CD8-positive, alpha-beta memory T cell (primary cell): ENCODE data around the gene PGAP6. TPM values are rescaled to one million over a fixed set of nuclear protein-coding genes. Genes with fewer than 3 reads are reported as not detected.
"Not testable (repeated sequence)": the region's sequence is repeated elsewhere in the genome, so short reads cannot be mapped to it uniquely, and the experiment has no call there.

Experiments used
- CTCF ChIA-PET: fragments of 350-600 bp; sonication (Branson Sonifier 250); formaldehyde crosslinking; loops from one replicate; lab custom pipeline; 2021; ENCODE audit warnings: antibody characterized with exemption; lab: Charles Lee
- POLR2A ChIA-PET: fragments of 350-600 bp; sonication (Branson Sonifier 250); formaldehyde crosslinking; loops from one replicate; lab custom pipeline; 2021; ENCODE audit warnings: antibody characterized with exemption; lab: Charles Lee
- DNase-seq, 5 donors: peaks; one replicate each; pipeline versions ENCODE4 v3.0.0 to v3.0.0-alpha.2; 2020 to 2022; ENCODE audit warnings: mixed read lengths in 1 of 5
- H3K27ac ChIP-seq: one replicate; pipeline ENCODE4 v1.7.0; 2013; ENCODE audit warnings: low read depth, mild to moderate bottlenecking, low read length, moderate library complexity
- H3K27me3 ChIP-seq: 2 replicates; pipeline ENCODE4 v1.7.0; 2013; ENCODE audit warnings: low read length, mild to moderate bottlenecking; ENCODE audit not compliant: insufficient read depth, poor library complexity, severe bottlenecking
- H3K36me3 ChIP-seq: 2 replicates; pipeline ENCODE4 v1.7.0; 2013; ENCODE audit warnings: mild to moderate bottlenecking, low read length, moderate library complexity; ENCODE audit not compliant: insufficient read depth
- H3K4me1 ChIP-seq: 2 replicates; pipeline ENCODE4 v1.7.0; 2013; ENCODE audit warnings: mild to moderate bottlenecking, low read length, moderate library complexity; ENCODE audit not compliant: insufficient read depth
- H3K4me3 ChIP-seq: 2 replicates; pipeline ENCODE4 v1.7.0; 2013; ENCODE audit warnings: mild to moderate bottlenecking, low read length
- H3K9me3 ChIP-seq: 2 replicates; pipeline ENCODE4 v1.7.0; 2013; ENCODE audit warnings: mild to moderate bottlenecking, low read length
- H3K27ac Mint-ChIP-seq, 8 donors: one replicate each; pipeline ENCODE4 v1.8.0; 2020 to 2021; ENCODE audit warnings: mixed read lengths in 8 of 8, mild to moderate bottlenecking in 6 of 8, inconsistent platforms in 3 of 8, moderate library complexity in 3 of 8
- H3K27me3 Mint-ChIP-seq, 2 donors: one replicate each; pipeline ENCODE4 v1.8.0; 2020 to 2021; ENCODE audit warnings: mixed read lengths in 2 of 2, mild to moderate bottlenecking in 1 of 2, moderate library complexity in 1 of 2
- H3K36me3 Mint-ChIP-seq, 3 donors: one replicate each; pipeline ENCODE4 v1.8.0; 2020 to 2021; ENCODE audit warnings: mixed read lengths in 3 of 3, inconsistent platforms in 1 of 3, mild to moderate bottlenecking in 1 of 3
- H3K4me1 Mint-ChIP-seq, 3 donors: one replicate each; pipeline ENCODE4 v1.8.0; 2020 to 2021; ENCODE audit warnings: mixed read lengths in 3 of 3, inconsistent platforms in 1 of 3, mild to moderate bottlenecking in 1 of 3
- H3K4me3 Mint-ChIP-seq, 7 donors: one replicate each; pipeline ENCODE4 v1.8.0; 2020 to 2021; ENCODE audit warnings: mixed read lengths in 7 of 7, mild to moderate bottlenecking in 6 of 7, moderate library complexity in 4 of 7, inconsistent platforms in 2 of 7
- H3K9me3 Mint-ChIP-seq, 5 donors: one replicate each; pipeline ENCODE4 v1.8.0; 2020 to 2022; ENCODE audit warnings: mixed read lengths in 5 of 5, mild to moderate bottlenecking in 3 of 5, moderate library complexity in 2 of 5, inconsistent platforms in 1 of 5
- polyA plus RNA-seq: library from polyadenylated mRNA; unstranded; fragments of 300-500 nt; fragmentation: Illumina TruSeq; gene quantifications from one replicate; pipeline ENCODE4 v1.2.3, GENCODE V29; 2021
- total RNA-seq, 2 experiments: library from RNA; stranded (reverse); gene quantifications; one replicate each; pipeline ENCODE4 v1.2.3, GENCODE V29; 2021

The PGAP6 gene
- total and polyA plus RNA-seq, 3 experiments from 2014 or later = 23.1 to 36.2 (median 36.1) TPM

DNA sequence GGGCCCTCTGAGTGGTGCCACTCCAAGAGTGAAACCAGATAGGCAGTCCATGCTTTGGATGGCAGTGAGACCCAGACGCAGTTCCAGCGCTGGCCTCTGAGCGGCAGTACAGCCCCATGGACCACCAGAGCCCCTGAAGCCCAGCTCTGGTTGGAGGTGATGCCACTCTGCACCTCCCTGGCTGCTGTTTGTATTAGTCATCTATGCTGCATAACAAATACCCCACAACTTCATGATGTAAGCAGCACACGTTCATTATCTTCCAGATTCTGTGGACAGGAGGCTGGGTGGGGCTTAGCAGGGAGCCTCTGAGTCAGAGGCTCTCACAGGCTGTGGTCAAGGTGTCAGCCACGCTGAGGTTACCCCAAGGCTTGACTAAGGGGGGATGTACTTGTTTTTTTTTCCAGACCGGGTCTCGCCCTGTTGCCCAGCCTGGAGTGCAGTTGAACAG, 10.1 kb upstream of the PGAP6 start:
- peak overlapping the region in 5 of 7 donors; percentile 16 to 68 (median 44) for H3K4me3 Mint-ChIP-seq
- peaks cover 0 to 8% (median 6%) of the 10 kb centered on the region in 5 donors for H3K9me3 Mint-ChIP-seq
- Histone ChIP-seq H3K4me1 (peaks cover 12% of the 10 kb centered on the region), H3K4me3 (no peak overlapping the region), H3K27me3 (no peaks in the 10 kb centered on the region), H3K27ac (no peak overlapping the region), H3K36me3 (no peaks in the 10 kb centered on the region), H3K9me3 (no peaks in the 10 kb centered on the region)
- ChIA-PET CTCF (interaction anchor here (0.9 to 2.1 kb wide), 6 partner anchors 9 to 37 kb away, joined by 3 to 11 read pairs (median 6); partner anchors contain the start of genes DECR2 and RAB11FIP3), POLR2A (interaction anchor here (0.6 kb wide), 1 partner anchor 135 kb away, joined by 3 read pairs; the partner anchor contains the start of gene CAPN15)
- H3K36me3 Mint-ChIP-seq = peaks cover 0 to 3% (median 0%) of the 10 kb centered on the region in 3 donors
- DNase-seq = peak; percentile 66 to 87 (median 72)
- H3K27me3 Mint-ChIP-seq = peaks cover 3 to 8% of the 10 kb centered on the region in 2 donors
- H3K27ac Mint-ChIP-seq = peak overlapping the region in 7 of 8 donors; percentile 9 to 94 (median 85)
- H3K4me1 Mint-ChIP-seq = peaks cover 21 to 27% (median 22%) of the 10 kb centered on the region in 3 donors

DNA sequence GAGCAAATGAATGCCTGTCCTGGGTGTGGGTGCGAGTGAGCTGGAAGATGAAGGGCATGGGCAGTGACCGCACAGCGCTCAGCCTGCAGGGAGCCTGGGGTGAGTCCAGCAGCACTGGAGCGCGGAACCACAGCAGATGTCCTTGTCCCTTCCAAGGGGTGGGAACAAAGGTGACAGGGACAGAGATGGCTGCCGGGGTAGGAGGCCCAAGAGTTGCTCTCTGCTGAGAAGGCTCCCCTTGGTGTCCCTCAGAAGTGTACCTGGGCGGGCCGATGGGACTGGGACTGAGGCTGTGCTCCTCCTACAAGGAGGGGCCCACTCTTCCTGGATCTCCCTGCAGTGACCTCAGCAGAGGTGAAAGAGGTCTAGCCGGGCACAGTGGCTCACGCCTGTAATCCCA, 7.6 kb upstream of the PGAP6 start:
- no peak for DNase-seq
- POLR2A ChIA-PET = no interaction called here
- no peak overlapping the region for H3K27ac ChIP-seq
- H3K9me3 Mint-ChIP-seq = peaks cover 0 to 8% (median 6%) of the 10 kb centered on the region in 5 donors
- no peak overlapping the region for H3K4me3 ChIP-seq
- CTCF ChIA-PET = no interaction called here
- no peaks in the 10 kb centered on the region for H3K36me3 ChIP-seq
- H3K9me3 ChIP-seq = no peaks in the 10 kb centered on the region
- peak overlapping the region in 1 of 8 donors; percentile 9 for H3K27ac Mint-ChIP-seq
- no peaks in the 10 kb centered on the region for H3K27me3 ChIP-seq
- H3K27me3 Mint-ChIP-seq = peaks cover 0 to 3% of the 10 kb centered on the region in 2 donors
- peaks cover 5% of the 10 kb centered on the region for H3K4me1 ChIP-seq
- H3K4me1 Mint-ChIP-seq = peaks cover 12 to 17% (median 13%) of the 10 kb centered on the region in 3 donors
- H3K4me3 Mint-ChIP-seq = no peak overlapping the region
- H3K36me3 Mint-ChIP-seq = peaks cover 0 to 3% (median 0%) of the 10 kb centered on the region in 3 donors

DNA sequence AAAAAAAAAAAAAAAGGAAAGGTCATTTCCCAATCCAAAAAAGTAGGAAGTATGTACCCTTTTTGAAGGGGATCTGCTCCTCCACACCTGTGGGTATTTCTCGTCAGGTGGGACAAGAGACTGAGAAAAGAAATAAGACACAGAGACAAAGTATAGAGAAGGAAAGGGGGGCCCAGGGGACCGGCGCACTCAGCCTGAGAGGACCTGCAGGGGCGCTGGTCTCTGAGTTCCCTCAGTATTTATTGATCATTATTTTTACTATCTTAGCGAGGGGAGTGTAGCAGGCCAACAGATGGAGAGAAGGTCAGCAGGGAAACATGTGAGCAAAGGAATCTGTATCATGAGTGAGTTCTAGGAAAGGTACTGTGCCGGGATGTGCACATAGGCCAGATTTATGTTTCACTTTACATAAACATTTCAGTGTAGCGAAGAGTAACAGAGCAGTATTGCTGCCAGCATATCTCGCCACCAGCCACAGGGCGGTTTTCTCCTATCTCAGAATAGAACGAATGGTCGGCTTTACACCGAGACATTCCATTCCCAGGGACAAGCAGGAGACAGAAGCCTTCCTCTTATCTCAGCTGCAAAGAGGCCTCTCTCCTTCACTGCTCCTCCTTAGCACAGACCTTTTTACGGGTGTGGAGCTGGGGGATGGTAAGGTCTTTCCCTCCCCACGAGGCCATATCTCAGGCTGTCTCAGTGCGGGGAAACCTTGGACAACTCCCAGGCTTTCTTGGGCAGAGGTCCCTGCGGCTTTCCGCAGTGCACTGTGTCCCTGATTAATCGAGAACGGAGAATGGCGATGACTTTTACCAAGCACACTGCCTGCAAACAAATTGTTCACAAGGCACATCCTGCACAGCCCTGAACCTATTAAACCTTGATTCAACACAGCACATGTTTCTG, 6.2 kb upstream of the PGAP6 start:
- H3K36me3 Mint-ChIP-seq, H3K4me3 ChIP-seq, POLR2A ChIA-PET, DNase-seq, H3K27ac Mint-ChIP-seq, H3K9me3 ChIP-seq, H3K27me3 ChIP-seq, H3K9me3 Mint-ChIP-seq, H3K27me3 Mint-ChIP-seq, CTCF ChIA-PET, H3K36me3 ChIP-seq: not testable (repeated sequence)
- Mint-ChIP-seq H3K4me1 (peaks cover 19 to 27% (median 20%) of the 10 kb centered on the region in 3 donors), H3K4me3 (peak overlapping the region in 1 of 7 donors; percentile 18)
- H3K27ac ChIP-seq = peak overlapping the region; percentile 9
- peaks cover 16% of the 10 kb centered on the region for H3K4me1 ChIP-seq

DNA sequence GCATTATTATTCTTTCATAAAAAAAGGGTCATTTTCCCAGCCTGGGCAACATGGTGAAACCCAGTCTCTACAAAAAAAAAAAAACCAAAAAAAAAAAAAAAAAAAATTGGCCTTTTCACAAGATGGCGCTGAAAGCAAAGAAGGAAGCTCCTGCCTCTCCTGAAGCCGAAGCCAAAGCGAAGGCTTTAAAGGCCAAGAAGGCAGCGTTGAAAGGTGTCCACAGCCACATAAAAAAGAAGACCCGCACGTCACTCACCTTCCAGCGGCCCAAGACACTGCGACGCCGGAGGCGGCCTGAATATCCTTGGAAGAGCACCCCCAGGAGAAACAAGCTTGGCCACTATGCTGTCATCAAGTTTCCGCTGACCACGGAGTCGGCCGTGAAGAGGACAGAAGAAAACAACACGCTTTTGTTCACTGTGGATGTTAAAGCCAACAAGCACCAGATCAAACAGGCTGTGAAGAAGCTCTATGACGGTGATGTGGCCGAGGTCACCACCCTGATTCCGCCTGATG, 4.9 kb upstream of the PGAP6 start:
- peaks cover 0 to 3% (median 1%) of the 10 kb centered on the region in 3 donors for H3K36me3 Mint-ChIP-seq

DNA sequence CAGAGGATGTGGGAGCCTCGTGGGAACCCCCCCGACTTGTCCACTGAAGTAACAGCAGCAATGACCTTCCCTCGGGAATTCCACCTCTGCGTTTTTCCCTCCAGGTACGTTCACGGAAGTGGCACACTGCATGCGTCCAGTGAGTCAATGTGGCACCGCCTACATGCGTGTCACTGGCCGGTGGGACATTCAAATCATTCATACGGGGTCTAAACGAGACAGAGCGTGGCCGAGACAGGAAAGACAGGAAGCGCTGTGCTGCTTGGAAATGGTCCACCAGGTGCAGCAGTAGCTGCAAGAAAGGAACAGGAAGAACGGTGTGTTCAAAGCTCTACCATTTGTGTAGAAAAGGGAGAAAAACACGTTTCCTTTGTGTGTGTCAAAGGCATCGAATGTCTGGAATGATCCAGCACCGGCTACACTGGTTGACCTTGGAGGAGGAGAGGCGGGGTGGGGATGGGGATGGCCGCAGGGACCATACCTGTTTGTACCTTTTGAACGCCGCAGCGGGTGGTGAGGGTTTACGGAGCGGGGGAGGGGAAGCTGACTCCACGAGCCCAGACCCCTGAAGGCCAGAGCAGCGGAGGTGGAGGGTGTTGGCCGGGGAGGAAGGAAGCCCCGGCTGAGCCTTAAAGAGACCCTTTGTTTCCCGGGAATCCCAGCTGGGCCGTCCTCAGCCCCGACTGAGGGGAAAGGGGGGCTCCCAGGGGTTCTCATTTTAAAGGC, 1.7 kb upstream of the PGAP6 start:
- Histone ChIP-seq H3K36me3 (no peaks in the 10 kb centered on the region), H3K27ac (no peak overlapping the region), H3K9me3 (no peaks in the 10 kb centered on the region), H3K27me3 (no peaks in the 10 kb centered on the region), H3K4me3 (peak overlapping the region; percentile 69), H3K4me1 (peaks cover 19% of the 10 kb centered on the region)
- Mint-ChIP-seq H3K27ac (peak overlapping the region; percentile 3 to 95 (median 65)), H3K36me3 (peaks cover 0 to 1% (median 0%) of the 10 kb centered on the region in 3 donors), H3K4me1 (peaks cover 20 to 33% (median 21%) of the 10 kb centered on the region in 3 donors), H3K27me3 (no peaks in the 10 kb centered on the region), H3K4me3 (peak overlapping the region; percentile 87 to 94 (median 91)), H3K9me3 (no peaks in the 10 kb centered on the region)
- ChIA-PET POLR2A (interaction anchor here (1.2 kb wide), 1 partner anchor 14 kb away, joined by 4 read pairs; no protein-coding TSS in a partner anchor), CTCF (interaction anchor here (0.9 to 2.2 kb wide), 5 partner anchors 9 to 276 kb away, joined by 3 to 8 read pairs (median 3); partner anchors contain the start of gene DECR2)
- peak; percentile 29 to 72 (median 38) for DNase-seq

More for the DNA sequence above, 4.9 kb upstream of the PGAP6 start:
- H3K27me3 Mint-ChIP-seq = no peaks in the 10 kb centered on the region
- peaks cover 0 to 4% (median under 1%) of the 10 kb centered on the region in 5 donors for H3K9me3 Mint-ChIP-seq
- H3K27ac Mint-ChIP-seq = no peak overlapping the region
- H3K4me1 ChIP-seq = peaks cover 13% of the 10 kb centered on the region
- H3K4me3 ChIP-seq = no peak overlapping the region
- no peaks in the 10 kb centered on the region for H3K9me3 ChIP-seq
- H3K4me1 Mint-ChIP-seq = peaks cover 16 to 22% (median 16%) of the 10 kb centered on the region in 3 donors
- CTCF ChIA-PET = no interaction called here
- POLR2A ChIA-PET = no interaction called here
- H3K4me3 Mint-ChIP-seq = peak overlapping the region in 1 of 7 donors; percentile 61
- no peaks in the 10 kb centered on the region for H3K36me3 ChIP-seq
- DNase-seq = no peak
- no peaks in the 10 kb centered on the region for H3K27me3 ChIP-seq
- H3K27ac ChIP-seq = no peak overlapping the region

DNA sequence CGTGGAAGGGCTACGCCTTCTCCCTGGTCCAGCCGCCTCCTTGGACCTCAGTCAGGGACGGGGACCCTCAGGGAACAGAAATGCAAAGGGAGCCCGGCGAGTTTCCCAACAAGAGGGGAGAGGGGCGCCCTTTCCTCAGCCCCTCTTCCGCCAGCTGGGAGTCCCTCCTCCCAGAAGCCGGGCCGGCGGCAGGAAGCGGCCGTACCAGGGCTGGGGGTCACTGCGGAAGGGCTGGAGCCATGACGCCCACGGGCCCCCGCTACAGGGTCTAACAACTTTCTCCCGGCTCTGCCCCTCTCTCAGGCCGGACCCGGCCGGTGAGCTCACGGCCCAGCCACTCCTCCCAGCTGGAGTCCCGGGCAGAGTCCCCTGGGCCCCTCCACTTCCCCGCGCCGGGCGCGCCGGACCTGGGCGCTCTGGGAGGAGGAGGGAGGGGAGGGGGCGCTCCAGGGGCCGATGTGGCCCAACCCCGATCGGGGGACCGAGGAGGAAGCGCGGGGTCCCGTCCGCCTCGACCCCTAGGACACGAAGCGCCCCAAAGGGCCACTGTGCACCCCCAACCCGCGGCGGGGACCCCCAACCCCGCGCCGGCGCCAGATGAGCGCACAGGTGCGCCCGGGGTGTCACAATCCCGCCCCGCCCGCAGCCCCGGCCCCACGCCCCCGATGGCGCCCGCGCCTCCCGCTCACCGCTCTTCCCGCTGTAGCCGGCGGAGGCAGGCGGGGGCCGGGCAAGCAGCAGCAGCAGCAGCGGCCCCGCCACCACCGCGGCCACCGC, 578 bp downstream of the PGAP6 start:
- Mint-ChIP-seq H3K4me3 (peak overlapping the region in 6 of 7 donors; percentile 53 to 80 (median 68)), H3K27me3 (no peaks in the 10 kb centered on the region), H3K4me1 (peaks cover 20 to 33% (median 21%) of the 10 kb centered on the region in 3 donors), H3K36me3 (peaks cover 0 to 8% (median 0%) of the 10 kb centered on the region in 3 donors), H3K27ac (peak overlapping the region in 3 of 8 donors; percentile 19 to 58 (median 23)), H3K9me3 (no peaks in the 10 kb centered on the region)
- no peaks in the 10 kb centered on the region for H3K27me3 ChIP-seq
- peak overlapping the region; percentile 49 for H3K4me3 ChIP-seq
- peaks cover 19% of the 10 kb centered on the region for H3K4me1 ChIP-seq
- peak overlapping the region; percentile 24 for H3K27ac ChIP-seq
- no peaks in the 10 kb centered on the region for H3K9me3 ChIP-seq
- POLR2A ChIA-PET = interaction anchor here (1.0 to 2.0 kb wide), 2 partner anchors 11 to 26 kb away, joined by 3 to 9 read pairs; partner anchors contain the start of gene MRPL28
- no peaks in the 10 kb centered on the region for H3K36me3 ChIP-seq
- CTCF ChIA-PET = interaction anchor here (0.7 to 1.3 kb wide), 3 partner anchors 20 to 146 kb away, joined by 3 read pairs; partner anchors contain the start of gene DECR2
- no peak for DNase-seq

DNA sequence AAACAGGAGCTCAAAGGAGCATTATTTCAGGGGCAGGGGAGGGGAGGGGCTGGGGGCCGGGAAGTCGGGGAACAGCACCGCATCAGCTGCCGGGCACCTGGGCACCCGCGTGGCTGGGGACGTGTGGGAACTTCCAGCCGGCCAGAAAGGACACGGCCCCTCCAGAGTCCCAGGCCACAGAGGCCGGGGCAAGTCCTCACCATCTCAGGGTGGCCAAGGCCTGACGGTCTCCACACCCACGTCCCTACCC, 1.1 kb downstream of the PGAP6 start:
- CTCF ChIA-PET = interaction anchor here (0.7 to 1.3 kb wide), 2 partner anchors 20 to 145 kb away, joined by 3 read pairs; partner anchors contain the start of gene DECR2

More for the DNA sequence above, 1.1 kb downstream of the PGAP6 start:
- Mint-ChIP-seq H3K27ac (peak overlapping the region in 4 of 8 donors; percentile 19 to 96 (median 75)), H3K9me3 (no peaks in the 10 kb centered on the region), H3K27me3 (no peaks in the 10 kb centered on the region), H3K4me3 (peak overlapping the region; percentile 70 to 91 (median 84)), H3K4me1 (peaks cover 20 to 33% (median 21%) of the 10 kb centered on the region in 3 donors), H3K36me3 (peaks cover 0 to 13% (median 0%) of the 10 kb centered on the region in 3 donors)
- peak overlapping the region; percentile 24 for H3K27ac ChIP-seq
- DNase-seq = no peak
- POLR2A ChIA-PET = interaction anchor here (1.0 to 2.0 kb wide), 2 partner anchors 10 to 26 kb away, joined by 3 to 9 read pairs; partner anchors contain the start of gene MRPL28
- no peaks in the 10 kb centered on the region for H3K36me3 ChIP-seq
- H3K9me3 ChIP-seq = no peaks in the 10 kb centered on the region
- H3K27me3 ChIP-seq = no peaks in the 10 kb centered on the region
- H3K4me3 ChIP-seq = peak overlapping the region; percentile 55
- H3K4me1 ChIP-seq = peaks cover 19% of the 10 kb centered on the region
